ENCODE results near the gene LUC7L2.
A peak's percentile ranks its signal among the peaks of the same experiment; 100 is the strongest.
"Not testable (repeated sequence)": the region's sequence is repeated elsewhere in the genome, so short reads cannot be mapped to it uniquely, and the experiment has no call there.

The LUC7L2 gene

DNA sequence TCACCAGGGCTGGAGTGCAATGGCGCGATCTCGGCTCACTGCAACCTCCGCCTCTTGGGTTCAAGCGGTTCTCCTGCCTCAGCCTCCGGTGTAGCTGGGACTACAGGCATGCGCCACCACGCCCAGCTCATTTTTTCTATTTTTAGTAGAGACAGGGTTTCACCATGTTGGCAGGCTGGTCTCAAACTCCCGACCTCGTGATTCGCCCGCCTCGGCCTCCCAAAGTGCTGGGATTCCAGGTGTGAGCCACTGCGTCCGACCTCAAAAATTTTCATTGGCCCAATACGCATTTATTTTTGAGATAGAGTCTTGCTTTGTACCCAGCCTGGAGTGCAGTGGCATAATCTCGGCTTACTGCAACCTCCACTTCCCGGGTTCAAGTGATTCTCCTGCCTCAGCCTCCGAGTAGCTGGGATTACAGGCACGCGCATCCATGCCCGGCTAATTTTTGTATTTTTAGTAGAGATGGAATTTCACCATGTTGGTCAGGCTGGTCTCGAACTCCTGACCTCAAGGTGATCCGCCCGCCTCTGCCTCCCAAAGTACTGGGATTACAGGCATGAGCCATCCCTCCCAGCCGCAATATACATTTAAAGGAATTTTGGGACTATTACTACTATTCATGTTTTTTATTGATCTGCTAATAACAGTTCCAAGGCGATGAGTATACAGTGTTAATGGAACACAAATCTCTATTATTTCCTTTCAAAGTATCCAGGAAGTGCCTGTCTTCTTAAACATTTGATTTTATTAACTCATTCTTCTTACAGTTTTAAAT lies 1.8 kb upstream of the LUC7L2 start:
- not testable (repeated sequence) for DNase-seq

- peak; percentile 58 for DNase-seq
These were observed 941 bp upstream of the LUC7L2 start for GRCh38 chr7:139358541-139359365.

- peak; percentile 98 for DNase-seq
These were observed 685 bp downstream of the LUC7L2 start for GRCh38 chr7:139360210-139360947.

- no peak for DNase-seq
These were observed 1.2 kb downstream of the LUC7L2 start for GRCh38 chr7:139360948-139361307.

GRCh38 chr7:139361523-139361922 lies 1.8 kb downstream of the LUC7L2 start:
- DNase-seq: no peak

- DNase-seq: no peak
These were observed 2.6 kb downstream of the LUC7L2 start for GRCh38 chr7:139362302-139362701.

DNA sequence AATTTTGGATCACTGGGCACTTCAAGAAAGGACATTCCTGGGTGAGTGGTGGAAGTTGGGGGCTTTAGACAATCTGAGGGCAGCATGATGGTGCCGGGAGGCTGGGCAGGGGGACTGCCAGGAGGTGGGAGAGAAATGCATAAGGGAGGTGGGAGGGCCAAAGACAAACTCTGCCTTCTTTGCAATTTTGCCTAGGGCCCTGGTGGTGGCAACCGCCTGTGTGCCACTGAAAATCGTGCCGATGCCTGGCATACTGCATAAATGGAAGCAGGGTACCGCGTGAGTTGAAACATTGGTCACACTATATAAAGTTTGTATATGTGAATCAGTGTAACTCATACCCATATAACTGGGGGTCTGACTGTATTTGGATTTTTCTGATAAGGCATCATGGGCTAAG lies 3.3 kb downstream of the LUC7L2 start:
- DNase-seq: no peak

DNA sequence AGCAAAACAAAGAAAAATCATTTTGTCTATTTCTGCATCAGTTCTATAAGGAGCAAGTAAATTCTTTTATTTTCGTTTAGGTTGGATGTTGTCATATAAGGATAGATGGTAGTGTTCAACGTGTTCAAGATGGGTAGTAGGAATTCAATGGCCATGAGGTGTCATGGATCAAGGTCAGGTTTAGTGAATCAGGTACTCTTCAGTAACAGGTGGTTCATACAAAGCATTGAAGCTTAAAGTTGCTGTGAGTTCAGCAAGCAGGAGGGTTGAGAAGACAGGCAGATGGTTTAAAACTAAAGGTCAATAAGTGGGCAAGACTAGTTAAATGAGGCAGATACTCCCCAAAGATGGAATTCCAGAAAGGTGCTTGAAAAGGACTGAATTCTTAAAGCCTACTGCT lies 5.6 kb downstream of the LUC7L2 start:
- no peak for DNase-seq

DNA sequence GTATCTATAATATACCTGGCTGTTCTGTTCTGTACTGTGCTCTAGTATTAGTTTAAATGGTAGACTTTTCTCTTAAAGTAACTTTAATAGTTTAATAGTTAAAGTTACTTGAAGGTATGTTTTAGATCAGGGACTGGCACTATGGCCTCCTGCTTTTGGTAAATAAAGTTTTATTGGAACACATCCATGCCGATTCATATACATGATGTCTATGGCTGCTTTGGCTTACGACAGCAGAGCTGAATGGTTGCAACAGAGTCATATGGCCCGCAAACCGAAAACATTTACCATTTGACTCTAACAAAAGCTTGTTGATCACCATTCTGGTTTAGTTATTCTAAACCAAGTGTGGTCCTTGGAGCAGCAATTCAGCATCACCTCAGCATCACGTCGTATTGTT lies 6.7 kb downstream of the LUC7L2 start:
- no peak for DNase-seq

GRCh38 chr7:139367438-139368155 lies 7.9 kb downstream of the LUC7L2 start:
- no peak for DNase-seq

GRCh38 chr7:139370301-139370942 lies 10.7 kb downstream of the LUC7L2 start:
- DNase-seq: no peak

GRCh38 chr7:139370943-139371313 lies 11.2 kb downstream of the LUC7L2 start:
- DNase-seq: no peak

GRCh38 chr7:139374246-139374645 lies 14.6 kb downstream of the LUC7L2 start:
- DNase-seq: no peak

DNA sequence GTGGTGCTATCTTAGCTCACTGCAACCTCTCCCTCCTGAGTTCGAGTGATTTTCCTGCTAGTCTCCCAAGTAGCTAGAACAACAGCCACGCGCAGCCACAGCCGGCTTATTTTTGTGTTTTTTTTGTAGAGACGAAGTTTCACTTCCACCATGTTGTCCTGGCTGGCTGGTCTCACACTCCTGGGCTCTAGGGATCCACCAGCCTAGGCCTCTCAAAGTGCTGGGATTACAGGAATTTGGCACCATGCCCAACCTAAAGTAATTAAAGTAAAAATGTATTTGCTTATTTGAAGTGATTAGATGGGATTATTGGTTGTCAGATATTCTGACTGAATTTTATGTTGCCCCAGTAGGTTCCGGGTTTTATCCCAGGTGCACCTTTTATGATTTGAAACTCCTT lies 22.7 kb downstream of the LUC7L2 start:
- no peak for DNase-seq

GRCh38 chr7:139384611-139385010 lies 24.9 kb downstream of the LUC7L2 start:
- no peak for DNase-seq

GRCh38 chr7:139387594-139387993 lies 27.9 kb downstream of the LUC7L2 start:
- no peak for DNase-seq

DNA sequence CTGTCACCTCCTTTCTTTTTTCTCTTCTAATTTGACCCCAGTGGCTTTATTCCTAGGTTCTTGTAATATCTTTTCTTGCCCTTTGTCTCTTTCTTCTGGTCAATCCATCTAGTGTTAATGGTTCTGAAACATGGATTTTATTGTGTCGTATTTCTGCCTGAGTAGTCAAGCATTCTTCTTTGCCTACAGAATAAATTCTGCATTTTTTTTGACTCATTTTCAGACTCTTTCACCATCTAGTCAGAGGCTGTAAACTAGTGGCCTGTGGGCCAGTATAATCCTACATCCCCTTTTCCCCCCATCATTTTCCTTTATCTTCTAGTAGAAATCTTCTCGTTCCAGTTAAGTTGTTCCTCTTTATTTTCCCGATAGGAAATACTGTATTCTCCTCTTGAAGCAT lies 29.4 kb downstream of the LUC7L2 start:
- DNase-seq: no peak

GRCh38 chr7:139389774-139390173 lies 30.1 kb downstream of the LUC7L2 start:
- DNase-seq: no peak

DNA sequence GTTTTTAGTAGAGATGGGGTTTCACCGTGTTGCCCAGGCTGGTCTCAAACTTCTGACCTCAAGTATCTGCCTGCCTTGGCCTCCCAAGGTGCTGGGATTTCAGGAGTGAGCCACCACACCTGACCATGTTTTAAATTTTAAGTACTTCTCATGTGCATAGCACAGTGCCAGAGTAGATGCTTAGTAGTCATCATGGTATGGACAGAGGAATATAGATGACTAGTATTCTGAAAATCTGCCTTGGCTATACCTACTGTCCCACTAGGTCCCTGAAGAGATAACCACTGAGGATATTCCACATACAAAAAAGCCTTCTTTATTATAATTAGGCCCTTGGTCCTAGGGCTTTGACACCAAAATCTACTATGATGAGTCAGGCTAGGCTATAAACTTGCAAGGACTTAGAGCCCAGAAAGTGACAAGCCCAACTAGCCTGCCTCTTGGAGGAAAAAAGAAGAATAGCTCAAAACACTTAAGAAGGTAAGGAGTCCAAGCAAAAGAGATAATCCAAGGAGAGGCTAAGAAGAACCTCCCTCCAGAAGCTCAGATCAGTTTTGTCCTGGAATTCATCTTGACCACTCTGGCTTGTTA lies 34.0 kb downstream of the LUC7L2 start:
- DNase-seq: no peak

- DNase-seq: peak; percentile 20
These were observed 34.8 kb downstream of the LUC7L2 start for GRCh38 chr7:139394540-139394939.

DNA sequence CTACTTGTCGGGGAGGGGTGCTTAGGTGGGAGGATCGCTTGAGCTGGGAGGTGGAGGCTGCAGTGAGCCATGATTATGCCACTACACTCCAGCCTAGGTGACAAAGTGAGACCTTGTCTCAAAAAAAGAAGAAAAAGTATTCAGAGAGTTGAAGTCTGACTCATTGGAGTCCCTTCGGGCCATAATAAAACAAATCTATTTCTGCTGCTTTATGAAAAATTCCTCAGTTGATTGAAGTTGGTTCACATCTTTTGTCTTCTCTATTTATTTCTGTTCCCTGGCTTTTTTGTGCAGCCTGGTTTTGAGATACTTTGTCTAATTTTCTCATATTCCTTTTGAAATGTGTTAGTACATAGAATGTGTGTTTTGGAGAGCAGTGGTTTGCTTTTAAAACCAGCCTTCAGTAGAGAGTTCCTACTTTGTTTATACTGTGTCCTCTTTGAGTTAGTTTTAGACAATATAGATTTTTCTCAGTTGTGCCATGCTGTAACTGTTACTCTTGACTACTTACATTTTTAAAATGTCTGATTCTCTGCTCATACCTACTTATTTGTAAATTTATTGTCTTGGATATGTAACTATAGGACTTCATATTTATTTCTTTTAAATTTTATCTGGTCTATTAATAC lies 36.7 kb downstream of the LUC7L2 start:
- no peak for DNase-seq

DNA sequence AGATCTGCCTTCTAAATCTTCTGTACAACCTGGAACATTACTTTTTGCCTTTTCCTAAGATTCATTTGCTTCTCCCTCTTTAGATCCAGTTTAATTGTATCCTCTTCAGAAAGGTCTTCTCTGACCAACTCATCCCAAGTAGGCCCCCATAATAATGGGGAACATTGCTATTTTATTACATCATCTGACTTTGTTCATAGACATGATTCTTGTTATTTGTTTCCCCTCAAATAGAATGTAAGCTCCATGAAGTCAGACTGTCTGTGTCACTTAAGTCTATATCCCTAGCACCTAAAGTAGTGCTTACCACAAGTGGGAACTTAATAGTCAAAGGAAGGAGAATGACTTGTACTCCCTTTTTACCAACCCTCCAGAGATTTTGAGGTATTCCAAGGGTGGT lies 37.5 kb downstream of the LUC7L2 start:
- no peak for DNase-seq
